Bone marrow (tissue), 2 donors: ENCODE measurements around the gene RBMS1.

Source experiments
- DNase-seq, 2 donors: peaks; one replicate each; lab custom pipeline; 2025; lab: John Stamatoyannopoulos, UW

RBMS1 gene

GRCh38 chr2:160223560-160223959 lies 270.0 kb downstream of the RBMS1 start:
- DNase-seq = no peak

- no peak for DNase-seq
These were observed 270.9 kb downstream of the RBMS1 start for GRCh38 chr2:160222546-160223283.
